Caco-2 (cell line): ENCODE measurements around the gene TBC1D21. TPM values are rescaled to one million over a fixed set of nuclear protein-coding genes. Genes with fewer than 3 reads are reported as not detected.

Source experiments
- BruUV-seq: library from RNA; stranded (reverse); fragments of 400-500 nt; replicated peaks from 2 replicates; lab custom pipeline; 2021; lab: Mats Ljungman, UMichigan
- CTCF ChIA-PET: fragments of 300-600 bp; sonication (Branson Sonifier 250); formaldehyde crosslinking; loops from one replicate; lab custom pipeline; 2022; ENCODE audit warnings: antibody characterized with exemption; lab: Charles Lee
- POLR2A ChIA-PET: fragments of 300-600 bp; sonication (Branson Sonifier 250); formaldehyde crosslinking; loops from one replicate; lab custom pipeline; 2022; ENCODE audit warnings: antibody characterized with exemption; lab: Charles Lee
- DNase-seq, 2 experiments: peaks; one replicate each; pipeline versions ENCODE4 v3.0.0 to v3.0.0-alpha.2; 2020 to 2022
- H3K27me3 ChIP-seq: replicated peaks from 2 replicates; pipeline ENCODE4 v1.6.0; 2011; ENCODE audit warnings: low read length; ENCODE audit not compliant: control insufficient read depth, insufficient read depth
- H3K36me3 ChIP-seq: 2 replicates; pipeline ENCODE4 v1.5.1; 2011; ENCODE audit warnings: low read length; ENCODE audit not compliant: control insufficient read depth, insufficient read depth
- H3K4me1 ChIP-seq: fragments of 250-450 bp; sonication (Bioruptor Pico); 2 replicates; pipeline ENCODE4 v1.5.1; 2020; ENCODE audit warnings: mild to moderate bottlenecking
- H3K4me3 ChIP-seq: 2 replicates; pipeline ENCODE4 v1.5.1; 2011; ENCODE audit warnings: low read depth, mild to moderate bottlenecking, control low read depth, low read length
- H3K9me3 ChIP-seq: fragments of 250-450 bp; sonication (Bioruptor Pico); 2 replicates; pipeline ENCODE4 v1.5.1; 2020; ENCODE audit warnings: mild to moderate bottlenecking, moderate library complexity
- H3K27ac Mint-ChIP-seq: one replicate; pipeline ENCODE4 v1.8.0; 2022; ENCODE audit warnings: mixed read lengths; ENCODE audit not compliant: unreplicated experiment
- H3K27me3 Mint-ChIP-seq: one replicate; pipeline ENCODE4 v1.8.0; 2022; ENCODE audit warnings: mixed read lengths; ENCODE audit not compliant: insufficient read depth, unreplicated experiment
- H3K36me3 Mint-ChIP-seq: one replicate; pipeline ENCODE4 v1.8.0; 2022; ENCODE audit warnings: mild to moderate bottlenecking, mixed read lengths; ENCODE audit not compliant: insufficient read depth, unreplicated experiment
- H3K4me1 Mint-ChIP-seq: one replicate; pipeline ENCODE4 v1.8.0; 2022; ENCODE audit warnings: low read depth, mixed read lengths; ENCODE audit not compliant: unreplicated experiment
- H3K4me3 Mint-ChIP-seq: one replicate; pipeline ENCODE4 v1.8.0; 2022; ENCODE audit warnings: mild to moderate bottlenecking, moderate library complexity, mixed read lengths; ENCODE audit not compliant: unreplicated experiment
- H3K9me3 Mint-ChIP-seq: one replicate; pipeline ENCODE4 v1.8.0; 2022; ENCODE audit warnings: mixed read lengths; ENCODE audit not compliant: unreplicated experiment
- intact Hi-C: fragments of 100-400 bp; cut with micrococcal nuclease; formaldehyde crosslinking; loops from one replicate; pipeline ENCODE4 v1.10.0; 2022; ENCODE audit not compliant: unreplicated experiment
- total RNA-seq: library from RNA; stranded (reverse); gene quantifications from 2 replicates; pipeline ENCODE4 v1.2.3, GENCODE V29; 2022
- TF ChIP-seq, protein P1 (sequence below), 2 experiments: fragments of 200-600 bp in 1 of 2; IDR thresholded peaks; 1 replicate in 1 of 2; 2 replicates in 1 of 2; pipeline versions ENCODE4 v1.5.1 to v1.8.0; 2011 to 2022; ENCODE audit warnings: antibody characterized with exemption in 1 of 2, control low read depth in 1 of 2, inconsistent platforms in 1 of 2, low read depth in 1 of 2, low read length in 1 of 2, mild to moderate bottlenecking in 1 of 2, moderate library complexity in 1 of 2; ENCODE audit not compliant: insufficient read depth in 1 of 2, severe bottlenecking in 1 of 2, unreplicated experiment in 1 of 2

The TBC1D21 gene
- total RNA-seq, 1 experiment from 2014 or later: not detected

DNA sequence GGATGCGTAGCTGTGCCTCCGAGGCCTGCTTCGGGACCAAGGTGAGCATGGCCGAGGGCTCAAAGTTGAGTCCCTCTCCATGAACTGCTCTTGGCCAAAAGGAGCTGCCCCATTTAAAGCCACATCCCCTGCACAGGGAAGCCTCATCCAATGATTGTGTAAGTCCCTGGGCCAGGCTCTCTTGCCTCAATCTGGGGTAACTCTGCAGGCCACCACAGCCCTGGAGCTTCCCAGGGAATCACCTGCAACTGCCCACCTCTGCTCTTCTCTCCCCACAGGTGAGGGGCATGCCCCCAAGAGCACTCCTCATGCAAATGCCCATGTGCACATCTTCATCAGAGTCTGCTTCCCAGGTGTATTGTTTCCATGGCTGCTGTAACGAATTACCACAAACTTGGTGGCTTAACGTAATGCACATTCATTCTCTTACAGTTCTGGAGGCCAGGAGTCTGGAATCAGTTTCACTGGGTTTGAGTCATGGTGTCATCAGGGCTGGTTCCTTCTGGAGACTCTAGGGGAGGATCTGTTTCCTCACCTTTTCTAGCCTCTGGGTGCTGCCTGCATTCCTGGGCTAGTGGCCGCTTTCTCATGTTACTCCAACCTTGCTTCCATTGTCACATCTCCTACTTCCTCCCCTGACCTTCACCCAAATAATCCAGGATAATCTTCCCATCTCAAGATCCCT is 27.9 kb downstream of the TBC1D21 start:
- Histone ChIP-seq H3K4me3 (no peak overlapping the region), H3K4me1 (no peaks in the 10 kb centered on the region), H3K9me3 (no peaks in the 10 kb centered on the region), H3K36me3 (no peaks in the 10 kb centered on the region), H3K27me3 (no peaks in the 10 kb centered on the region)
- ChIA-PET CTCF (interaction anchor here (0.8 kb wide), 1 partner anchor 9 kb away, joined by 3 read pairs; no protein-coding TSS in a partner anchor), POLR2A (no interaction called here)
- TF ChIP-seq, protein P1, sequence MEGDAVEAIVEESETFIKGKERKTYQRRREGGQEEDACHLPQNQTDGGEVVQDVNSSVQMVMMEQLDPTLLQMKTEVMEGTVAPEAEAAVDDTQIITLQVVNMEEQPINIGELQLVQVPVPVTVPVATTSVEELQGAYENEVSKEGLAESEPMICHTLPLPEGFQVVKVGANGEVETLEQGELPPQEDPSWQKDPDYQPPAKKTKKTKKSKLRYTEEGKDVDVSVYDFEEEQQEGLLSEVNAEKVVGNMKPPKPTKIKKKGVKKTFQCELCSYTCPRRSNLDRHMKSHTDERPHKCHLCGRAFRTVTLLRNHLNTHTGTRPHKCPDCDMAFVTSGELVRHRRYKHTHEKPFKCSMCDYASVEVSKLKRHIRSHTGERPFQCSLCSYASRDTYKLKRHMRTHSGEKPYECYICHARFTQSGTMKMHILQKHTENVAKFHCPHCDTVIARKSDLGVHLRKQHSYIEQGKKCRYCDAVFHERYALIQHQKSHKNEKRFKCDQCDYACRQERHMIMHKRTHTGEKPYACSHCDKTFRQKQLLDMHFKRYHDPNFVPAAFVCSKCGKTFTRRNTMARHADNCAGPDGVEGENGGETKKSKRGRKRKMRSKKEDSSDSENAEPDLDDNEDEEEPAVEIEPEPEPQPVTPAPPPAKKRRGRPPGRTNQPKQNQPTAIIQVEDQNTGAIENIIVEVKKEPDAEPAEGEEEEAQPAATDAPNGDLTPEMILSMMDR (IDR thresholded peaks at IDR 0.05; ENCODE audit: insufficient read depth in 1 of 2, low read depth in 1 of 2, low read length in 1 of 2, severe bottlenecking in 1 of 2, unreplicated experiment in 1 of 2): no peak
- Mint-ChIP-seq H3K27me3 (peaks cover 6% of the 10 kb centered on the region), H3K36me3 (no peaks in the 10 kb centered on the region), H3K9me3 (peaks cover 11% of the 10 kb centered on the region), H3K4me1 (no peaks in the 10 kb centered on the region), H3K4me3 (no peak overlapping the region), H3K27ac (no peak overlapping the region)
- BruUV-seq: no TSS peak
- DNase-seq: no peak
- intact Hi-C loops: no loop called here

DNA sequence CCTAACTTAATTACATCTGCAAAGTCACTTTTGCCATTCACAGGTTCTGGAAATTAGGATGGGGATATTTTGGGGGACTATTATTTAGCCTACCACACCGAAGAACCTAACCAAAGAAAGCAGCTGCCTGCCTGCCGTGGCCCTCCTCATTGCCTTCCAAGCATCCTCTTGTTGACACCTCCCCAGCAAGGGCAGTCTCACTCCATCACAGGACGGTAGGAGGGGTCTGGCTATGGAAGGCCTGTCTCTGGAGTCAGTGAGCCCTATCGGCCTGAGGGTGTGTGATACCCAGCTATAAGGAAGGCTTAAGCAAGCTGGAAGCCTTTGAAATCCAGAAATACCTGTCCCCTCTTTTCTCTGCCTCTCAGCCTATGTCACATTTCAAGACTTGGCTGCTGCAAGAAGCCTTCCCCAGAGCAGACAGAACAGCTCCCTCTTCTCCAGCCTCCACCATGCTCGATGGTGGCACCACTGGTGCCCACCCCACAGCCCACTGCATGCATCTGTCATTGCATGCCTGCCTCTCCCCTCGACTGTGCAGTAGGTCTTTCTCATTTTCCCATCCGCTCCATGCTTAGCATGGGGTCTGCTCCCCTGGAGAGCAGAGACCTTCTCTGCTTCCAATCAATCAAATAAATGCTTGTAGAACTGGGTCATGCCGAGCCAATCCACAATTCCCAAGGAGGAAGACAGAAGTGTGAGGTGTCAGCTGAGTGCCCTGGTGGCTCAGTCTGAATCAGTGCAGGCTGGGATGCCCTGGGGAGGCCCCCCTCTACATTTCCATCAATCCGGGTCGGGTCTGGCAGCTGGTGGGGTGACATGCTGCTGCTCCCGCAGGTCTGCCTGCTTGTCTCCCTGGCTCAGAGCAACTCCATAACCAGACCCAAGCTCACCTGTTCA is 29.0 kb downstream of the TBC1D21 start:
- DNase-seq: no peak
- Histone ChIP-seq H3K36me3 (no peaks in the 10 kb centered on the region), H3K4me1 (no peaks in the 10 kb centered on the region), H3K9me3 (no peaks in the 10 kb centered on the region), H3K4me3 (no peak overlapping the region), H3K27me3 (no peaks in the 10 kb centered on the region)
- ChIA-PET POLR2A (no interaction called here), CTCF (no interaction called here)
- TF ChIP-seq, protein P1 (IDR thresholded peaks at IDR 0.05; ENCODE audit: insufficient read depth in 1 of 2, low read depth in 1 of 2, low read length in 1 of 2, severe bottlenecking in 1 of 2, unreplicated experiment in 1 of 2): no peak
- H3K27me3 Mint-ChIP-seq: peaks cover 6% of the 10 kb centered on the region
- no peaks in the 10 kb centered on the region for H3K36me3 Mint-ChIP-seq
- H3K27ac Mint-ChIP-seq: no peak overlapping the region
- no TSS peak for BruUV-seq
- H3K4me1 Mint-ChIP-seq: no peaks in the 10 kb centered on the region
- peaks cover 11% of the 10 kb centered on the region for H3K9me3 Mint-ChIP-seq
- no peak overlapping the region for H3K4me3 Mint-ChIP-seq
- intact Hi-C loops: no loop called here

DNA sequence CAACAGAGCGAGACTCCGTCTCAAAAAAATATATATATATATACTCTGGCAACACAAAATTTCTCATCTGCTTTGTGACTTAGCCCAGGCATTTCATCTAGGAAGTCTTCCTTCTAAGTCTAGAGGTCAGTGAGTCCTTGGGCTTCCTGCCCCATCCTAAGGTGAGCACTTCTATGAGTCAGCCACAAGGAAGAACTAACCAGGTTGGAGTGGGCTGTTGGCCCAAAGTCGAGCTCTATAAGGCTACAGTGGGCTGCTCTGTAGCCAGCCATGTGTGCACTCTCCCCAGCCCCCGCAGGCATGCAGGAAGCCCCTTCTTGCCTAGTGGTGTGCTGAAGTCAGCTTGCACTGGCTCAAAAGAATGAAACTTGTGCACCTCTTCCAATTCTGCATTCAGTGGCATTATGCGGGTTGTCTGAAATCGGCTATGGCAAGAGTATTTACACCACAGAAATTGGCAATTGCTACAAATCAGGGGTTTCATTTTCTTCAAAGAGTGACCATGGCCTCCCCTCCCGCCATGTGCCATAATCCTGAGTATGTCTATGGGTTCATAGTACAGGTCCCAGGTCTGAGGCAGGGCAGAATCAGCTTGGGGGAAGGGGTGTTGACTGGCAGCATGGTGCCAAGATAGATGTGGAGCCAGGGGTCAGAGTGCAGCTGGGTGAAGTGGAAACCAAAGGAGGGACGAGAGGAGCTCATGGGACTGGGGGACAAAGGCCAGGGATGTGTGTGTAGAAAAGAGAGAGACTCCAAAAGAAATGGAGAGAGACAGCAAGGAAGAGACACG is 30.9 kb downstream of the TBC1D21 start:
- no peak for DNase-seq
- intact Hi-C loops: no loop called here
- H3K27me3 Mint-ChIP-seq: peaks cover 6% of the 10 kb centered on the region
- H3K4me3 ChIP-seq: no peak overlapping the region
- no peaks in the 10 kb centered on the region for H3K27me3 ChIP-seq
- TF ChIP-seq, protein P1 (IDR thresholded peaks at IDR 0.05; ENCODE audit: insufficient read depth in 1 of 2, low read depth in 1 of 2, low read length in 1 of 2, severe bottlenecking in 1 of 2, unreplicated experiment in 1 of 2): no peak
- peaks cover 11% of the 10 kb centered on the region for H3K9me3 Mint-ChIP-seq
- no peak overlapping the region for H3K4me3 Mint-ChIP-seq
- H3K4me1 Mint-ChIP-seq: no peaks in the 10 kb centered on the region
- no peaks in the 10 kb centered on the region for H3K36me3 Mint-ChIP-seq
- ChIA-PET CTCF (no interaction called here), POLR2A (no interaction called here)
- no peaks in the 10 kb centered on the region for H3K4me1 ChIP-seq
- H3K36me3 ChIP-seq: no peaks in the 10 kb centered on the region
- BruUV-seq: no TSS peak
- H3K27ac Mint-ChIP-seq: no peak overlapping the region
- H3K9me3 ChIP-seq: no peaks in the 10 kb centered on the region
